T-helper 2 cell treated with Interferon-gamma antibody and Interleukin-4, amounts not matched to agents 100 ng/mL and 5 ng/mL, for 36 hours (primary cell): ENCODE data around the gene ADCY2. TPM values are rescaled to one million over a fixed set of nuclear protein-coding genes. Genes with fewer than 3 reads are reported as not detected.

Experiments used
- intact Hi-C: fragments of 100-400 bp; cut with micrococcal nuclease; formaldehyde crosslinking; loops from one replicate; pipeline ENCODE4 v1.15.1; 2023
- total RNA-seq: library from RNA; stranded (reverse); gene quantifications from 2 replicates; pipeline ENCODE4 v1.2.3, GENCODE V29; 2022

ADCY2 gene
- total RNA-seq, 1 donor from 2014 or later, result not detected

DNA sequence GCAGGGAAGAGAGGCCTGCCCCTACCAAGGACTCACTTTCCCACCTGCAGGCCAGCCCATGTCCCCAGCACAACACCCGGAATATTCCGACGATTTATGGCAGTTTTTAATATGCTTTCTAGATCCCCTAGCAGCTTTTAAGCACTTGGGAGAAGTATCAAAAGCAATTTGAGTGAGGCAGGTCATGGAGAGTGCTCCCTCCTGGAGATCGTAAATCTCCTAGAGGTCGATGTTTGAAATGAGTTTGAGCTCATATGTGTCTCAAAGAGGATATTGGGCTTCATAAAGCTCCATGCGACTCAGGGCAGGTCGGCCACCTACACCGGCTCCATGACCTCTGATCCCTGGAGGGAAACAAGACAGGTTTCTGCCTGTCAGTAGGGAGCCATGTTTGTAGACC, 427.7 kb downstream of the ADCY2 start:
- intact Hi-C loops, result no loop called here

DNA sequence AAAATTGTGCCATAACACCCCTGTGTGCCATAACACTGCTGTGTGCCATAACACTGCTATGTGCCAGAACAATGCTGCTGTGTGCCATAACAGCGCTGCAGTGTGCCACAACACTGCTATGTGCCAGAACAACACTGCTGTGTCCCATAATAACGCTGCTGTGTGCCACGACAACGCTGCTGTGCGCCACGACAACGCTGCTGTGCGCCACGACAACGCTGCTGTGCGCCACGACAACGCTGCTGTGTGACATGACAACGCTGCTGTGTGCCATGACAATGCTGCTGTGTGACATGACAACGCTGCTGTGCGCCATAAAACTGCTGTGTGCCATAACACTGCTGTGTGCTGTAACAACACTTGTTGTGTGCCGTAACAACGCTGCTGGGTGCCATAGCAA, 429.1 kb downstream of the ADCY2 start:
- intact Hi-C loops, result no loop called here

DNA sequence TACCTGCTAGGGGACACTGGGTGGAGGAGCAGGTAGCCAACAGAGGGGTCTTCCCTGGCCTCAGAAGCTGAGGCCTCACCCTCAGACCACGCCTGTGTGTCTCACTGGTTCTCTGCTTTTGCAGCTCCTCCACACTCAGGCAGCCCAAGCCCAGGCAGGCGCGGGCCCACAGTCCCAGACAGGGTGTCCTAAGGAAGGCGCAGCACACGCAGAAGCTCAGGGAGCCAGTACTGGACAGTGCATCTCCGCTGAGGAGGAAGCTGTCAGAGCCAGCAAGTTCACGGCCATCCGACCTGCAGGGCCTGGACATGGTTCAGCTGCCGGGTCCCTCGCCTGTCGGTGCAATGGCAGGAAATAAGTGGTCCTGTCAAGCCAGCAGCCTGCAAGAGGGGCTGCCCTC, 429.7 kb downstream of the ADCY2 start:
- intact Hi-C loops, result no loop called here

DNA sequence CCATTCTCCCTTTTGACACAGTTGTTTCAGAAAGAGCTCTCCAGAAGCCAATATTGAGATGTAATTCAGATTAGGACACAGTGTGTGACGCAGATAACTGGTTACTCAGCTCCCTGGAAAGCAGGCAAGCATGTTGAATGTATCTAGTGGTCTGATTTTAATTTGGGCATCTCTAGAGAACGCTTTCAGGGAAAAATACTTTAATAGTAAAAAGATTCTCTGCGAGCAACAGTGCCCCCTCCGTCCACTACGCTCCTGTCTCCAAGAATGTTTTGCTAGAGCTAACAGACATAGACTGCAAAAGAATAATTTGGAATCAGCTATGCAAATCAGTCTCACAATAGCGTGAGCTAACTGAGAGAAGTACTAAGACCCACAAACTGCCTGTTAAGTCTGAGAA, 431.7 kb downstream of the ADCY2 start:
- intact Hi-C loops, result no loop called here

DNA sequence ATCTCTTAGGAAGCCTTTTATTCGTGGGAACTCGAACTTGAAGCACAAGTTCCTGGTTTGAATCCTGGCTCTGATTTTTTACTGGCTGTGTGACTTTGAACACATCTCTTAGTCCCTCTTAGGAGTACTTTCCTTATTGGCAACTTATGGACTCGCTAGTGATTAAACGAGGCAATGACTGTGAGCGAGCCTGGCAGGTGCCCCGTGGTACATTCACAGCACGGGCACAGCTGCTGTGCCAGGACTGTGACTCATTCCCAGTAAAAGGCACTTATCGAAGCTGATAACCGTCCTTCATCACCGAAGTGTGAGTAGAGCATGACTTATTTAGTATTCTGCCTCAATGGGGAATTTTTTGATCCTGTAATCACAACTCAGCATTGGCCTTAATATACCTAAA, 432.3 kb downstream of the ADCY2 start:
- intact Hi-C loops, result no loop called here

DNA sequence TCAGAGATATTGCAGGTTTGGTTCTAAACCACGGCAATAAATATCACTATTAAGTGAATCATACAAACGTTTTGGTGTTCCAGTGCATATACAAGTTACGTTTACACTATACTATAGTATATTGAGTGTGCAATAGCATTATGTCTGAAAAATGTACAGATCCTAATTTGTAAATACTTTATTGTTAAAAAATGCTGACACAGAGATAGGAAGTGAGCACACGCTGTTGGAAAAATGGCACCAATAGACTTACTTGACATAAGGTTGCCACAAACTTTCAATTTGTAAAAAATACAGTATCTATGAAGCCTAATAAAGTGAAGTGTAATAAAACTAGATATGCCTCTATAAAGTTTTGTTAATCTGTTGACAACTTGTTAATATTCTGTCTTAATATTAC, 439.0 kb downstream of the ADCY2 start:
- intact Hi-C loops, result no loop called here

DNA sequence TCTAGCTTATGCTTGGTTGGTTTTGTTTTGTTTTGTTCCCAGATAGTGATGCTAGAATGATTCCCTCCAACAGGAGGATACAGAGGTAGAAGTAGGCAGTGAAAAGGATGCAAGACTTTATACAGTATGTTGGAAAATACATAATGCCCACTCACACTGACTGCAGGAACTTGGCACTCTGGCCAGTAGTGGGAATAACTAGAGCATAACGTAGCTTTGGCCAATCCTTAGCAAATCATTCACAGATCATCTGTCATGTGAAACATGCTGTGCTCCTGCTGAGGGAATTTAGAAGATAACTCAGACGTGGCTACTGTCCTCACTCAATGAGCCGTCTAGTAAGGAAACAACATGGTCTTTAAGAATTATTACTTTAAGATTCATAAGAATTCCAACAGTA, 441.5 kb downstream of the ADCY2 start:
- intact Hi-C loops, result no loop called here

DNA sequence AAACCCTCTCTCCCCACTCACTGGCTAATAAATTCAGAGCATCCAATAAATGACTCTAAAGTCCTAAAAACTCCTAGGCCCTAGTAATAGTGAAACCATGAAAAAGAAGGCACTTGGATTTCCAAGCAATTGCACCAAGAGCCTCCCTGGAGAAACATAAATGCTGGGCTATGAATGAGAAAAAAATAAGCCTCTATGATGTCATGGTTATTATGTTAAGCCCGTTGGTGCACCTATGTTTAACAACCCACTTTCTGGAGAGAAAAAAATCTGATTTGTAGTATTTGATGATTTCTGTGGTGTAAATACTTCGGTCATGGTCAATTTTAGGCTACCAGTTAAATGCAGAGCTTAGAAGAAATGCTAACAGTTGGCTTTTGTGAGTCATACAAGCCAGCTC, 446.6 kb downstream of the ADCY2 start:
- intact Hi-C loops, result no loop called here

DNA sequence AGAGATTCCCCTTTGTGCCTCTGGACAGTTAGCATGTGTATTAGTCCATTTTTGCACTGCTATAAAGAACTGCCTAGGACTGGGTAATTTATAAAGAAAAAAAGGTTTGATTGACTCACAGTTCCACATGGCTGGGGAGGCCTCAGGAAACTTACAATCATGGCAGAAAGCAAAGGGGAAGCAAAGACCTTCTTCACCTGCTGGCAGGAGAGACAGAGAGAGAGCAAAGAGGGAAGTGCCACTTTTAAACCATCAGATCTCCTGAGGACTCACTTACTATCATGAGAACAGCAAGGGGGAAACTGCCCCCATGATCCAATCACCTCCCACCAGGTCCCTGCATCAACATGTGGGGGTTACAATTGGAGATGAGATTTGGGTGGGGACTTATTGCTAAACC, 449.0 kb downstream of the ADCY2 start:
- intact Hi-C loops, result no loop called here

DNA sequence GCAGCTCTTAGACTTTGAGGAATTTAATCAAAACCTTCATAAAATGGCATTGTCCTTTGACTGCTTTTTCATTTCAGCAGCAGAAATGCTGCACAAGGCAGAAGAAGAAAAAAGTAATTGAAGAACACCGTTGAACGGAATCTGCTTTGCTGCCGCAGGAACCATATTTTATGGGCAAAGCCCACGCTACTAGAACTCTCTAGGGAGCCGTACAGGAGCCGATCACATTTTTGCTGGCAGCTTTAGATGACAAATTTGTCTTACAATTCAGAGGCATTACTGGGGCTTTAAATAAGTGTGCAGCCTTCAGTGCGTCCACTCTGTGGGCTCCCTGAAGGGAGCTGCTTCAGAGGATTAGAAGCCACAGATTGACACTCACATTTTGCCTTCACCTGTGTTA, 449.6 kb downstream of the ADCY2 start:
- intact Hi-C loops, result no loop called here

DNA sequence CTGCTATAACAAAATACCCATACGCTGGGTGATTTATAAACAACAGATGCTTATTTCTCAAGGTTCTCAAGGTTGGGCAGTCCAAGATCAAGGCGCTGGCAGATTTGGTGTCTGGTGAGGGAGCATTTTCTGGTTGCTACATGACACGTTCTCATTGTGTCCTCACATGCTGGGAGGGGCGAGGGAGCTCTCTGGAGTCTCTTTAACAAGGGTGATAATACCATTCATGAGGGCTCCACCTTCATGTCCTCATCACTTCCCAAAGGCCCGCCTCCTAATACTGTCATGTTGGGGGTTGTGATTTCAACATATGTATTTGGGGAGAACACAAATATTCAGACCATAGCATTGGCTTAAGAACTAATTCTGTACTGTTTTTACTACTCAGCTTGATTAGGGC, 450.4 kb downstream of the ADCY2 start:
- intact Hi-C loops, result no loop called here

DNA sequence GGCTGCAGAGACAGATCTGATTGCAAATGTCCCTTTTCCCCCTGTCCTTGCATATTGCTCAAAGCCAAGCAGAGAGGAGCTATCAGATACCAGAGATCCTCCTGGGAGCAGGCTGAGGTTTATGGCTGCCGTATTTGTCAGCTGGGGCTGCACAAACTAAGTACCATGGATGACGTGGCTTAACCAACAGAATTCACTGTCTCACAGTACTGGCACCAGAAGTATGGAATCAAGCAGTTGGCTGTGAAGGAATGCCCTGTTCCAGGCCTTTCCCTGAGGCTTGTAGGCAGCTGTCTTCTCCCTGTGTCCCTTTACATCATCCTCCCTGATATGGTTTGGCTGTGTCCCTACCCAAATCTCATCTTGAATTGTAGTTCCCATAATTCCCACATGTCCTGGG, 452.4 kb downstream of the ADCY2 start:
- intact Hi-C loops, result no loop called here

DNA sequence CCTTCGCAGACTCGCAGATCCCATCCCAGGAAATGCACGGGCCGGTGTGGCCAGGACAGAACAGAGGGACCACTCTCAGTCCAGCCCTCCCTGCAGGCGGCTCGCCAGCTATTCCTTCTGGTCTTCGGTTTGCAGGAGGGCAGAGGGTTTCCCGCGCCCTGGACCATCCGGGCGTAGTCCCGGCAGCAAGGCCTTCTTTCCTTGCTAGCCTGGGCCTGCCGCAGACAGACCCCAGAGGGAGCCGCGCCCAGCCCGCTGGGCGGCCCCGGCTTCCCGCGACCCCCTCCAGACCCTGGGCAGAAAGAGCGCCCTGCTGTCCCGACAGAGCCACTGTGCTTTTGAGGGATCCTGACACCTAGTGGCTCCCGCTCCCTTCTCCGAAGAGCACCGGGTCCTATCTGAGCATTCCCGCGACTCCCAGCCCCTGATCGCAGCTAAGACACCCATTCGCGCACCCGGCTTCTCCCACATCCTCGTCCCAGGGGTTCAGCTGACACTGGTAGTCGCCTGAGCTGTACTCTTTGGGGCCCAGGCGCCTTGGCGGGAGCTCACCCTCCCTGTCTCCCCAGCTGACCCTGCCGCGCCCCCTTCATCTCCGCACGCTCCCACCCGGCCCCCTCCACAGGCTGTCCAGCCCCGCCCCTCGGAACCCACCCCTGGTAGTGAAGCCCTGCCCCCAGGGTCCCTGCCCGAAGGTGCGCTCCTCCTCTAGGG, 453.9 kb downstream of the ADCY2 start:
- intact Hi-C loops, result loop anchor here (10.0 kb wide), 3 partner anchors 1085 to 1475 kb away; partner anchors contain the start of gene MED10

DNA sequence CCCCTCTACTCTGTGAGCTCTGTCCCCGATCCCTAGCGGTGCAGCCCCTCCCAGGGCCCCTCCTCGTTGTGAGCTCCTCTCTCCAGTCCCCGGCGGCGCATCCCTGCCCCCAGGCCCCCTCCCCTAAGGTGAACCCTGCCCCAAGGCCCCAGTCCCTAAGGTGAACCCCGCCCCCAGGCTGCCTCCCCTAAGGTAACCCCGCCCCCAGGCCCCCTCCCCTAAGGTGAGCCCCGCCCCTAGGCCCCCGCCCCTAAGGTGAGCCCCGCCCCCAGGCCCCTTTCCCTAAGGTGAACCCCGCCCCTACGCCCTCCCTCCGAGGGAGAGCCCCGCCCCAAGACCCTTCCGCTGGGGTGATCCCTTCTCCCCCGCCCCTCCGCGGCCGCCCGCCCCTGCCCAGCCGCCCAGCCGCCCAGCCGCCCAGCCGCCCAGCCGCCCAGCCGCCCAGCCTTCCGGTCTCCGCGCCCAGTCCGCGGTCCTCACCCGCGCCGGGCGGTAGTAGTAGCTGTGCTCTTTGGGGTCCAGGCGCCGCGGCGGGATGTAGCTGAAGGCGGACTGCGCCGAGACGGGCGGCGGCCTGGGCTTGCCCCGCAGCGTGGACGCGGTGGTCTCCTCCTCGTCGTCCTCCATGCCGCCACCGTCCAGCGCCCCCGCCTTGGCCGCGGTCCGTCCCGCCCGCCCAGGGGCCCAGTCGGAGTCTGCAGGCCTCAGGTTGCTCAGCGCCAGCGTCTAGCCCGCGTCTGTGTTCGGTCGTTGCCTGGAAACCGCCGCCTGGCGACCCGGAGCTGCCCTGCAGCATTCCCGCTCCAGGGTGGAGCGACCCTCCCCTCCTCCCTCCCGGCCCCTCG, 454.7 kb downstream of the ADCY2 start, which contains the start of gene CFAP90:
Gene CFAP90, minus strand, starts transcription at position 739 of the 845 bp plus-strand sequence. Its CDS starts 112 bp downstream, at position 627.
- intact Hi-C loops, result loop anchor here (10.0 kb wide), 3 partner anchors 1086 to 1476 kb away; partner anchors contain the start of gene MED10

DNA sequence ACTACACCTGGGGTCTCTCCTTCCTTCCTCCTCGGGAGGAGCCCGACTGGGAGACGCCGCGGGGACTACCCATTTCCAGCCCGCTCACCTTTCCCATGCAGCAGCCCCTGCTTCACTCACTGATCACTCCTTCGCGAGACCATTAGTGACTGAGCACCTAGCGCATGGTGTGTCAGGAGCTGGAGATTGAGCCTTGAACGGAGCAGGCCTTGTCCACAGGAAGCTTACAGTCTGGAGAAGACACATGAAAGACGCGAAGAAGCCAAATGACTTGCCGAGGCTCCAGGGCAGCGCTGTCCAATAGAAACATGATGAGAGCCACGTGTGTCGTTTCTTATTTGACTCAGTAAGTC, 455.3 kb downstream of the ADCY2 start:
- intact Hi-C loops, result loop anchor here (10.0 kb wide), 3 partner anchors 1086 to 1476 kb away; partner anchors contain the start of gene MED10

DNA sequence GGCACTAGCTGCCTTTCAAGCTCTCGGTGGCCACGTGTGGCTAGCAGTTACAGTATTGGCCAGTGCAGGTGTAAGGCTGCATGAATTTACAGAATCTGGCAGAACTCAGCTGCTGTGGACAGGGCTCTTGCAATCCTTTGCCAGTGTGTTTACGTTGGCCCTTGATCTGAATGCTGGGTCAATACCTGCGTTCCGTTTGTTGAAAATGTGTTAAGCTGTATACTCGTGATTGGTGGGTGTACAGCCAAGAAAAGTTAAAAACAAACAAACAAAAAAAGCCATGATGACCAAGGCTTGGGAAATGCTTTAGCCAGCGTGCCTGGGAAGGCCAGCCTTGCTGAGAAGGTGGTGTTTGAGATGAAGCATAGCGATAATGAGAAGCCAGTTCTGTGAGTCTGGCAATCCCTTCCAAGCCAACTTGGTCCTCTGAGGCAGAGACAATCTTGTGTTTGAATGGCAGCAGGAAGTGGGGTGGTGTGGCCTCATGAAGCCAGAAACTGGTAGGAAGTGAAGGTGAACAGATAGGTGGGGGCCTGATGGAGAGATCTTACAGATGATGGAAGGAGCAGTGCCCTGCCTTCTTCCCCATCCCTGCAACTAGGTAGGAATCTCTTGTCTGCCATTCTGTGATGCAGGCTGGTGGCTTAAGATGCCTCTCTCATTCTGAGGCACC, 455.8 kb downstream of the ADCY2 start:
- intact Hi-C loops, result loop anchor here (10.0 kb wide), 3 partner anchors 1087 to 1477 kb away; partner anchors contain the start of gene MED10

DNA sequence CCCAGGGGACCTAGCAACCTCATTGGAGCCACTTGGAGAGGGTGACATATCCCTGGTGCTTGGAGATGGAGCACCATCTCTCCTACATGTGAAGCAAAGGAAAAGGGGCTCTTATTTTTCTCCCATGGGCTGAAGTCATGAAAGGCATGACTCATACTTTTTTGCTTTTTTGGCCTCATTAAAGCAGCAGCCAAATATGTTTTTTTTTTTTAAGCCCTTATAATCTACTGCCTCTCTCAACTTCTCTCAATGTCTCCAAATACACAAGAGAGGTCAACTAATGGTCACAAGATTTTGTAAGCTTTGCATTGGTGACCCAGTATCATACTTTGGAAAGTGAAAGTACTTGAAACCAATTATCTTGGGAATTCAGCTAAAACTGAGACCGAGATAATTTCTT, 456.6 kb downstream of the ADCY2 start:
- intact Hi-C loops, result loop anchor here (10.0 kb wide), 3 partner anchors 1088 to 1478 kb away; partner anchors contain the start of gene MED10

DNA sequence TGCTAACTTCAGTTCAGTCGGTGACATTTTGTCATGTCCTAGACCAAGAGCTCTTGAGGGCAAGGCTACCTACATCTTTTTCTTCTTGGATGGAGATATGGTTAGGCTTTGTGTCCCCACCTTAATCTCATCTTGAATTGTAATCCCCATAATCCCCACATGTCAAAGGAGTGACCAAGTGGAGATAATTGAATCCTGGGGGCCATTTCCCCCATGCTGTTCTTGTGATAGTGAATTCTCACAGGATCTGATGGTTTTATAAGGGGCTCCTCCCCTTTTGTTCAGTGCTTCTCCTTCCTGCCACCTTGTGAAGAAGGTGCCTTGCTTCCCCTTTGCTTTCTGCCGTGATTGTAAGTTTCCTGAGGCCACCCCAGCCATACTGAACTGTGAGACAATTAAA, 457.1 kb downstream of the ADCY2 start:
- intact Hi-C loops, result loop anchor here (10.0 kb wide), 3 partner anchors 1088 to 1478 kb away; partner anchors contain the start of gene MED10

DNA sequence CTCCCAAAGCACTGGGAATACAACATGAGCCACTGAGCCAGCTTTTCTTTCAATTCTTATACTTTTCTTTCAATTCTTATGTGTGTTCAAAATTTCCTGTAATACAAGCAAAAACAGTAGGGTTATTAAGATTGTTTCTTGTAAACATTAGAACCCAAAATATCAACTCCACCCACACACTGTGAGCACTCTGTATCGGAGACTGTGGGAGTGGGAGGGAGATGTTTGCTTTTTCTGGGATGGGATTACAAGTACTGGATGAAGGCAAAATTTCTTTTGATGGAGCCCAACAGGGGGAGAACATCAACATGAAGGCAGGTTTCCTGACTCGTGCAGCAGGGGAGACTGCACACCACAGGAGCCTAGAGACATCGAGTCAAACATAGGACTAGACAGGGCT, 459.7 kb downstream of the ADCY2 start:
- intact Hi-C loops, result loop anchor here (5.0 to 10.0 kb wide), 7 partner anchors 37 to 1481 kb away; partner anchors contain the start of genes MED10, NSUN2 and SRD5A1

DNA sequence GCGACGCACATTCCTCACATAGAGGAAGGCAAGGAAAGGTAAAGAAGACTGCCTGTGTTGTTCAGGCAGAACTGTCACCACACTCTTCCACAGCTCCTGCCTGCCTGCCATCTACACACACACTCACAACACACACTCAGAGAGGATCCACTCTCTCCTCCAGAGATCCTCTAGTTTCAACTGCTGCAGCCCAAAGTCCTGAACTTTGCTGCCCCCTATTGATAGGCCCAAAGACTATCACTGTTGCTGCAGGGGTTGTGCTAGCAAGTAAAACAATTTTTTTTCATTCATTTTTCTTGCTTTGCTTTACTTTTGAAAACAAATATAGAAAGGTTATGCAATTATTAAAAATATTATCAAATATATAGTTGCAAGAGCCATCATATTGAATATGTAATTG, 460.9 kb downstream of the ADCY2 start:
- intact Hi-C loops, result loop anchor here (1.0 to 10.0 kb wide), 8 partner anchors 35 to 1482 kb away; partner anchors contain the start of genes MED10, NSUN2 and SRD5A1

DNA sequence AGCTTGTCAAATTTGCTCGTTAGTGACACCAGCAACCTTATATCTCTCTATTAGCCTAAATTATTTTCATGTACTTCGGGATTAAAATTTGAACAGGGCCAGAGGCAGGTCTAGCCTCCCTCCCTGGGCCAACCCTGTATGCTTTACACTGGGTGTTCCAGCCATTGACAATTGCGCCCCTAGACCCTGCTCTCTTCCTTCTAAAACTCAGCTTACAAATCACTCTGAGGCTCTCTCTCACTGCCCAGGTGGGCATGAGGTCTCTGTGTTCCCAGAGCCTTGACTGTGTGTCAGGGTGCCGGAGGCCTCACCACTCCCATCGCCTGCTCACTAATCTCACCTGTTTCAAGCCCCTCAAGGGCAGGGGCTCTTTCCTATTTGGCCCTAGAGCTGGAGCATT, 461.4 kb downstream of the ADCY2 start:
- intact Hi-C loops, result loop anchor here (1.0 to 10.0 kb wide), 8 partner anchors 35 to 1483 kb away; partner anchors contain the start of genes MED10, NSUN2 and SRD5A1
